Thoracic aorta (tissue), 2 donors: ENCODE results near the gene NAV2. TPM values are rescaled to one million over a fixed set of nuclear protein-coding genes. Genes with fewer than 3 reads are reported as not detected.

Source experiments
- ATAC-seq: fragments of 150-250 bp; one replicate; pipeline ENCODE4 v1.8.0; 2017; ENCODE audit warnings: low read depth; ENCODE audit not compliant: insufficient number of reproducible peaks, low FRiP score
- DNase-seq: peaks from one replicate; pipeline ENCODE4 v3.0.0-alpha.2; 2020; ENCODE audit warnings: low spot score
- H3K27ac ChIP-seq, 2 donors: fragments of 200-600 bp; sonication (generic); 1 replicate in 1 of 2; 2 replicates in 1 of 2; pipeline ENCODE4 v1.5.1; 2016; ENCODE audit warnings: mild to moderate bottlenecking in 2 of 2, moderate library complexity in 2 of 2
- H3K27me3 ChIP-seq: fragments of 200-600 bp; sonication (generic); replicated peaks from 2 replicates; pipeline ENCODE4 v1.6.0; 2016; ENCODE audit warnings: mild to moderate bottlenecking; ENCODE audit not compliant: insufficient read depth
- H3K36me3 ChIP-seq: fragments of 200-600 bp; sonication (generic); one replicate; pipeline ENCODE4 v1.5.1; 2016
- H3K4me1 ChIP-seq, 2 donors: fragments of 200-600 bp; sonication (generic); 1 replicate in 1 of 2; 2 replicates in 1 of 2; pipeline versions ENCODE4 v1.5.1 to v1.6.0; 2016; ENCODE audit warnings: low read depth in 2 of 2, mild to moderate bottlenecking in 1 of 2; ENCODE audit not compliant: control insufficient read depth in 1 of 2
- H3K4me3 ChIP-seq: fragments of 200-600 bp; sonication (generic); 2 replicates; pipeline ENCODE4 v1.5.1; 2016; ENCODE audit warnings: mild to moderate bottlenecking
- H3K9me3 ChIP-seq: fragments of 200-600 bp; sonication (generic); 2 replicates; pipeline ENCODE4 v1.5.1; 2016
- CTCF ChIP-seq: fragments of 200-600 bp; sonication (generic); IDR thresholded peaks from one replicate; pipeline ENCODE4 v1.5.1; 2019; ENCODE audit warnings: antibody characterized with exemption
- total RNA-seq, 2 donors: library from RNA; depleted of rRNA; stranded (reverse); fragments of >200 nt; gene quantifications; one replicate each; pipeline versions ENCODE4 v1.1.0 to v1.2.3, GENCODE V29; 2016

NAV2 gene
- total RNA-seq, 2 donors from 2014 or later, result 125 to 230 TPM

GRCh38 chr11:19826606-19827005 is 114.0 kb downstream of the NAV2 start:
- Histone ChIP-seq H3K4me1 (peaks cover 0 to 54% of the 10 kb centered on the region in 2 donors), H3K27me3 (no peaks in the 10 kb centered on the region), H3K9me3 (no peaks in the 10 kb centered on the region), H3K36me3 (no peaks in the 10 kb centered on the region), H3K27ac (no peak overlapping the region), H3K4me3 (no peak overlapping the region)
- DNase-seq, result no peak
- no peak for TF ChIP-seq CTCF
- ATAC-seq, result no peak

GRCh38 chr11:19827399-19828135 is 114.9 kb downstream of the NAV2 start:
- ATAC-seq (no peak), DNase-seq (no peak)
- Histone ChIP-seq H3K27me3 (no peaks in the 10 kb centered on the region), H3K36me3 (no peaks in the 10 kb centered on the region), H3K4me1 (peaks cover 0 to 54% of the 10 kb centered on the region in 2 donors), H3K4me3 (no peak overlapping the region), H3K9me3 (no peaks in the 10 kb centered on the region), H3K27ac (no peak overlapping the region)
- no peak for TF ChIP-seq CTCF

- ATAC-seq, result no peak
Measured at GRCh38 chr11:19828382-19829108, 115.9 kb downstream of the NAV2 start.

GRCh38 chr11:19829109-19829837 is 116.6 kb downstream of the NAV2 start:
- Histone ChIP-seq H3K4me1 (peaks cover 0 to 57% of the 10 kb centered on the region in 2 donors), H3K36me3 (peaks cover 16% of the 10 kb centered on the region), H3K4me3 (no peak overlapping the region), H3K9me3 (no peaks in the 10 kb centered on the region), H3K27me3 (no peaks in the 10 kb centered on the region), H3K27ac (no peak overlapping the region)
- DNase-seq (no peak), ATAC-seq (no peak)
- TF ChIP-seq CTCF, result no peak

More at GRCh38 chr11:19828382-19829108, 115.9 kb downstream of the NAV2 start:
- Histone ChIP-seq H3K4me1 (peaks cover 0 to 57% of the 10 kb centered on the region in 2 donors), H3K27ac (no peak overlapping the region), H3K4me3 (no peak overlapping the region), H3K36me3 (peaks cover 9% of the 10 kb centered on the region), H3K27me3 (no peaks in the 10 kb centered on the region), H3K9me3 (no peaks in the 10 kb centered on the region)
- TF ChIP-seq CTCF, result no peak
- no peak for DNase-seq
